ENCODE results near the gene SEC14L1.

Gene SEC14L1

GRCh38 chr17:77258638-77259037 lies 117.9 kb downstream of the SEC14L1 start:
- H3K4me1 ChIP-seq (ENCODE audit: control insufficient read depth in 1 of 2, insufficient read depth in 2 of 2, low read length in 2 of 2): peaks cover 0 to 5% of the 10 kb centered on the region in 2 donors
- peaks cover 6% of the 10 kb centered on the region for H3K27me3 ChIP-seq (ENCODE audit: low read depth, low read length)
- no peaks in the 10 kb centered on the region for H3K36me3 ChIP-seq (ENCODE audit: control insufficient read depth in 1 of 2, insufficient read depth in 2 of 2, low read length in 2 of 2)
- no peak overlapping the region for H3K27ac ChIP-seq (ENCODE audit: low read length)
- no peaks in the 10 kb centered on the region for H3K9me3 ChIP-seq (ENCODE audit: control insufficient read depth in 1 of 2, low read length in 2 of 2)
- H3K4me3 ChIP-seq (ENCODE audit: low read depth in 1 of 2, low read length in 2 of 2): no peak overlapping the region

GRCh38 chr17:77264617-77265230 lies 124.0 kb downstream of the SEC14L1 start:
- H3K4me1 ChIP-seq (ENCODE audit: control insufficient read depth in 1 of 2, insufficient read depth in 2 of 2, low read length in 2 of 2): no peaks in the 10 kb centered on the region
- no peaks in the 10 kb centered on the region for H3K27me3 ChIP-seq (ENCODE audit: low read depth, low read length)
- H3K9me3 ChIP-seq (ENCODE audit: control insufficient read depth in 1 of 2, low read length in 2 of 2): no peaks in the 10 kb centered on the region
- H3K36me3 ChIP-seq (ENCODE audit: control insufficient read depth in 1 of 2, insufficient read depth in 2 of 2, low read length in 2 of 2): no peaks in the 10 kb centered on the region
- no peak overlapping the region for H3K27ac ChIP-seq (ENCODE audit: low read length)
- H3K4me3 ChIP-seq (ENCODE audit: low read depth in 1 of 2, low read length in 2 of 2): no peak overlapping the region

- H3K4me1 ChIP-seq (ENCODE audit: control insufficient read depth in 1 of 2, insufficient read depth in 2 of 2, low read length in 2 of 2): no peaks in the 10 kb centered on the region
- no peaks in the 10 kb centered on the region for H3K9me3 ChIP-seq (ENCODE audit: control insufficient read depth in 1 of 2, low read length in 2 of 2)
- no peak overlapping the region for H3K27ac ChIP-seq (ENCODE audit: low read length)
- H3K4me3 ChIP-seq (ENCODE audit: low read depth in 1 of 2, low read length in 2 of 2): no peak overlapping the region
- H3K27me3 ChIP-seq (ENCODE audit: low read depth, low read length): no peaks in the 10 kb centered on the region
- no peaks in the 10 kb centered on the region for H3K36me3 ChIP-seq (ENCODE audit: control insufficient read depth in 1 of 2, insufficient read depth in 2 of 2, low read length in 2 of 2)
Observed at GRCh38 chr17:77266213-77266612, 125.4 kb downstream of the SEC14L1 start.

Measured in muscle layer of duodenum (tissue), 2 donors.